Hematopoietic multipotent progenitor cell treated with erythropoietin and hydrocortisone succinate and interleukin-3 and kit ligand, for 4 days (in vitro differentiated cells): ENCODE data around the gene ANKMY1.
A peak's percentile ranks its signal among the peaks of the same experiment; 100 is the strongest.

ENCODE experiments used
- DNase-seq: peaks from one replicate; pipeline ENCODE4 v3.0.0-alpha.2; 2015

The ANKMY1 gene, protein sequence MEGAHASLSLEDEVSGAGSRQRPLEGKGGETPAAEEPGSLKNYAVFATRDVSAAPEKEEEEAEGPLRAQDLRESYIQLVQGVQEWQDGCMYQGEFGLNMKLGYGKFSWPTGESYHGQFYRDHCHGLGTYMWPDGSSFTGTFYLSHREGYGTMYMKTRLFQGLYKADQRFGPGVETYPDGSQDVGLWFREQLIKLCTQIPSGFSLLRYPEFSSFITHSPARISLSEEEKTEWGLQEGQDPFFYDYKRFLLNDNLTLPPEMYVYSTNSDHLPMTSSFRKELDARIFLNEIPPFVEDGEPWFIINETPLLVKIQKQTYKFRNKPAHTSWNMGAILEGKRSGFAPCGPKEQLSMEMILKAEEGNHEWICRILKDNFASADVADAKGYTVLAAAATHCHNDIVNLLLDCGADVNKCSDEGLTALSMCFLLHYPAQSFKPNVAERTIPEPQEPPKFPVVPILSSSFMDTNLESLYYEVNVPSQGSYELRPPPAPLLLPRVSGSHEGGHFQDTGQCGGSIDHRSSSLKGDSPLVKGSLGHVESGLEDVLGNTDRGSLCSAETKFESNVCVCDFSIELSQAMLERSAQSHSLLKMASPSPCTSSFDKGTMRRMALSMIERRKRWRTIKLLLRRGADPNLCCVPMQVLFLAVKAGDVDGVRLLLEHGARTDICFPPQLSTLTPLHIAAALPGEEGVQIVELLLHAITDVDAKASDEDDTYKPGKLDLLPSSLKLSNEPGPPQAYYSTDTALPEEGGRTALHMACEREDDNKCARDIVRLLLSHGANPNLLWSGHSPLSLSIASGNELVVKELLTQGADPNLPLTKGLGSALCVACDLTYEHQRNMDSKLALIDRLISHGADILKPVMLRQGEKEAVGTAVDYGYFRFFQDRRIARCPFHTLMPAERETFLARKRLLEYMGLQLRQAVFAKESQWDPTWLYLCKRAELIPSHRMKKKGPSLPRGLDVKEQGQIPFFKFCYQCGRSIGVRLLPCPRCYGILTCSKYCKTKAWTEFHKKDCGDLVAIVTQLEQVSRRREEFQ

DNA sequence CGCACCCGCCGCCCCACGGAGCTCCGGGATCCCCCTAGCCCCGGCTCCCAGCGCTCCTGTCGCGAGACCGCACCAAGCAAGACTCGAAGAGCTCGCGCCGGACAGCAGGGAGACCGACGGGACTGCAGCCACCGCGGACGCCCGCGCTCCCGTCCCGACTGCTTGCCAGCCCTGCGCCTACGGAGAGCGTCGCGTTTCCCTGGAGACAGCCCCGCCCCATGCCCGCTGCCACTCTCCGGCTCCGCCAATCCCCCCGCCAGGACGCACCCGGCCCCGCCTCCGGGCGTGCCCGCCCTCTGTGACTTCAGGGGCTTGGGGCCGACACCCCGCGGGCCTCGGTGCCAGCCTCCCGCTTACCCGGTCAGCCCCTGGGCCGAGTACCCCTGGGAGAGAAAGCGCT lies at the start of gene ANKMY1:
TSS of gene ANKMY1 (minus strand) at position 181 of the 400 bp plus-strand sequence. CDS start 653 bp downstream, outside the sequence.
- peak; percentile 93 for DNase-seq

DNA sequence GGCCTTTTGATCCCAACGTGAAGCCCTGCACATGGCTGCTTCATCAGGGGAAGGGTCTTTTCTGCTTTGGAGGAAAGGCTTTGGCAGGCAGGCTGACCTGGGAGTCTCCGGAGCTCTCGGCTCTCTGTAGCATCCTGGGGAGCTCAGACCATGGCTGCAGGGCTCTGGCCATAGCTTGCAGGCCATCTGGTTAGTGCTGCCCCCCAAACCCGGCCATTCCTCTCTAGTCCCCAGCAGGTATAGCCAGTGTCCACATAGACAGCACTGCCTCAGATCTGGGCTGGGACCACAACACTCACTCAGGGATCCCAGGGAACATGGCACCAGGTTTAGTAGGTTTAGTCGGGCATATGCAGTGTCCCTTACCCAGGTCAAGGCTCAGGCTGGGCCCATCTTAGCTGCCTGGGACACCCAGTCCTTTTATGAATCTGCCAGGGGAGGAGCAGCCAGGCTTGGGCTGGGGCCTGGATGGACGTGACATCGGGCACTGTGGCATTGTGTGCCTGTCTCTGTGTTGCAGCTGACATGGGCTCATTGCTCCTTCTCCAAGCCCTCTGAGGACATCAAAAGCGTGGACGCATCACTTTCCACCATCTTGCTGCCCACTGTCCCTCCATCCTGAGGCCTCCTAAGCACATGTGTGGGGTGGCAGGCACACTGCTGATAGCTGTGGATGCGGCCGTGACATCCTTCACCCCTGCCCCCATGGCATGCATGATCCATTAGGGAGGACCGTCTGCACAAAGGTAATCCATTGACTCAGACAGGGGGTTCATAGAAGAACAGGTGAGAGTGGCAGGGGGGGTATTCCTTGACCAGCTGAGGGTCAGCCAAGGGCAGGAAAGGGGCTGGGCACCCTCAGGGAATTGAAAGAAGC lies 48.3 kb upstream of the ANKMY1 start:
- no peak for DNase-seq

DNA sequence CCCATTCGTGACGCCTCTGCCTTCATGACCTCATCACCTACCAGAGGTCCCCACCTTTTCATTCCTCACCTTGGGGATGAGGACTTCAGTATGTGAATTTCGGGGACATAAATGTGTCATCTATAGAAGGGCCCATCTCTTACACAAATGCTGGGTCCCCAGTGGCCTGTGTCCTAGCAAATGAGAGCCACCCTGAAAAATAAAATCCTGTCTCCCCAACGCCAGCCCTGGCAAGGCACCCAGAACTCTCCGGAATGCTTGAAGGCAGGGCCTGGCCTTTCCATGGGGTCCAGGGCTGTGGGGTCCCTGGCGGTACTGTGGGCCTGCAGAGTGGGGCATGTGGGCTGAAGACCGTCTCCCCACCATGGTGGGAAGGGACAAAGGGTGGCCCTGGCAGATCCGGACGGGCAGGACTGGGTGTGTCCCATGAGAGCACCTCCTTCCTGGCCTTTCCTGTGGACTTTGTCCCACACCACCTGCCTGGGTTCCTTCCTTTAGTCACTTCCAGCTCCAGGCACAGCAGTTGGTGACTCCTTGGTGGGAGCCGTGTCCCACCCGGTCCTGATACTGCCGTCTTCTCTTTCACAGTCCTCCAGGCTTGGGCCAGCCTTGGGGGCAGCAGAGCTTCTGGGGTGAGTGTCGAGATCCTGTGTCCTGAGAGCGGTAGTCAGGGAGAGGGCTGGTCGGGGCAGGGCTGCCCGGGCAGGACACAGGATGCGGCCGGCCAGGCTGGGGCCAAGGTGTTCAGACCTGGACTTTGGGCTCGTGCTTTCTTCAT lies 47.3 kb upstream of the ANKMY1 start:
- DNase-seq, result no peak

DNA sequence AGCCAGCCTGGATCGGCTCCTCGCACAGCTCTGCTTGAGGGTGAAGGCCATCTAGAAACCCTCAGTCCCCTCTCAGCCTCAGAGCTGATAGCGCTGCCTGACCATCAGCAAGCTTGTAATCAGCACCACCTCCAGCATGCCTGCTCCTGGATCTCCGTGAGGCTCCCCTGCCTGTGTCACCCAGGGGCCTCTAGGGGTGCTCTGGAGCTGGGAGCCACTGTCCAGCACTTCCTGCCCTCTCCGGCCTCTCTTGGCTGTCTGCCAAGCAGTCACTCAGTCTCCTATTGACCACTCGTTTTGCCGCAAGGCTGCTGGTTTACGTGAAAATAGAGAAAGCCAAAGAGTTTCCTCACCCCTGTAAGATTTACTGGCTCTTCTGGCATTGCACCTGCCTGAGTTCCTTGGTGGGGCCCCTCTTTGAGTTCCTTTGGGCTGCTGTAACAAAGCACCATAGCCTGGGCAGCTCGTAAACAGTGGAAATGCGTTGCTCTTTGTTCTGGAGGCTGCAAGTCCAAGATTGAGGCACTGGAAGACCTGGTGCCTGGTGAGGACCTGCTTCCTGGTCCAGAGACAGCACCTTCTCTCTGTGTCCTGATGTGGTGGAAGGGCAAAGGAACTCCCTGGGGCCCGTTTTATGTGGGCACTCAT lies 46.6 kb upstream of the ANKMY1 start:
- DNase-seq, result peak; percentile 60

DNA sequence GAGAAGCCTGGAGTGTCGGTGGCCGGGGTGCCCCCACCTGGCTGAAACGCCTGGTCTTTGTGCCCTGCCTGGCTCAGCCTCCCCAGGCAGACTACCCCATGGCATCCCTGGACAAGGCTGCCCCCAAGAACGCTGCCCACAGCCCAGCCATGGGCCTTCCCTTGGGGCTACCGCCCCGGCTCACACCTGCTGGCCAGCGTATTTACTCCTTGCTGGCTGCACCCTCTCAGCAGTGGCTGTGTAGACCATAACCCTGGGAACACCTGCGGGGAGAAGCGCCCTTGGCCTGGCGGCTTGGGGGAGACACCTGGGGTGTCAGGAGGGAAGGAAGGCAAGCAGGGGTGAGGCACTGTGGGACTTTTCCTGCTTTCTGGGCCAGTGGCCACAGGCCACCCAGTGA lies 46.1 kb upstream of the ANKMY1 start:
- no peak for DNase-seq

DNA sequence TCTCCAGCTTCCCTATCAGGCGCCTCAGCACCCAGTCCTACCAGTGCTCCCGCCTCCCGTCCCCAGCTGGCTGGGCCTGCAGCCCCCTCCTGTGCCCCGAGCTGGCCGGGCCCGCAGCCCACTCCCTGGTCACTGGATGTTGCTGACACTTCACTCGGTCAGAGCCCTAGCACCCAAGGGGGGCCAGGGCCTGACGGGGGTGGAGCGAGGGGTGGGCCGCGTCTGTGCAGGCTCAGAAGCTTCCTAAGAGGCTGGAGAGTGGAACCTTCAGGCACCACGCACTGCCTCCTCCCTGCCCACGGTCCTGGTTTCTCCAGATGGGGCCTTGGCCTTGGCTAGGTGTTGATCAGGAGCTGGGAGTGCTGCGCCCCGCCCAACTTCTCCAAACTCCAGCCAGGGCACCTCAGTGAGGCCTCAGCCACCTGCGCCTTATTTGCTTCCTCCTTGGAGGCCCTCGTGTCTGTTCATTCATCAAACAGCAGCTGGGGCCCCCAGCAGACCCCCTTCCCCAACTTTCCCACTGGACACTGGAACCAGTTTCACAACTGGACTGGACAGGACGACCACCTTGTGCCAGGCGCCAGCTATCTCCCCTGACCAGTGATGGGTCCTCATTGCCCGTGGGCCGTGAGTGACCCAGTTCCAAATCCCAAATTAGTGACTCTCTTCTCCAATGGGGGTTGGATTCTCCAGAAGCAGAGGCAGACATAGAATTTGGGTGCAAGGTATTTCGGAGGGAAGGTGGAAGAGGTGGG lies 45.5 kb upstream of the ANKMY1 start:
- DNase-seq, result no peak

DNA sequence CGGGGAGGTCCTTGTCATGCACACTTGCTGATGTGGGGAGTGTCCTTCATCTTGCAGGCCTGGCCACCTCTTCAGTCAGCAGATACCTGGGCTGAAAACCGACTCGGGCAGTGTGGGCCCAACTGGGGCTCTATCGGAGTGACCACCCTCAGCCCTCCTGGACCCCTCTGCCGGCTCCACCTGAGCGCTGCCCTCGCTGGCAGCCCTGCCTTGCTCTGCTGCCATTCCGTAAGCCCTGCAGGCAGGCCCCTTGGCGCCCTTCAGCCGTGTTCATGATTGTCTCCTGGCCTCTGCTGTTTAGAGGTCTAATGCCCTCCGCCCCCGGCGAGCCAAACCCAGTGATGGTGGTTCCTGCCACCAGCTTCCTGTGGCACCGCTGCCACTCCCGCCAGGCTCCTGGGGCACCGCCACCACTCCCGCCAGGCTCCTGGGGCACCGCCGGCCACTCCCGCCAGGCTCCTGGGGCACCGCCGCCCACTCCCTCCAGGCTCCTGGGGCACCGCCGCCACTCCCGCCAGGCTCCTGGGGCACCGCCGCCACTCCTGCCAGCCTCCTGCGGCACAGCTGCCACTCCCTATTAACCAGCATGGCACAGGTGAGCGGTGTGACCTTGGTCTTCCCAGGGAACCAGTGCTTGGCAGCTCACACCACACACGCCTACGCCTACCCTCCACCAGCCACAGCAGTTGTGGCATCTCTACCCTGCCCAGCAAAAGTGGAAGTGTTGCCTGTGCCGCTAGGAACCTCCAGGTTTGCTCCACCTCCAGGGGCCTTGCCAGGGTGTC lies 44.7 kb upstream of the ANKMY1 start:
- no peak for DNase-seq

DNA sequence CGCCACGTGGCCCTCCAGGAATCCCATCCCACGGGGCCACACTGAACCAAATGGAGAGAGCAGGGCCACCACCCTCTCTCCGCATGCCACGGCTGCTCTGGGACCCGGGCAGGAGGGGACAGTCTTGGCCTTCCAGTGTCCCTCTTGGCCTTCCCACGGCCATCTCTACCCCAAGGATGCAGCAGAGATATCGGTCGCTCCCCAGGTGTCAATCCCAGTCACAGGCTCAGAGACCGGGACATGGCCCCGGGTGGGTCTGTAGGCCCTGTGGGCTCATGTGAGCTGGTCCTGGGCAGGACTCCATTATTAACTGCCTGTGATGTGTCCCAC lies 44.0 kb upstream of the ANKMY1 start:
- DNase-seq, result no peak

DNA sequence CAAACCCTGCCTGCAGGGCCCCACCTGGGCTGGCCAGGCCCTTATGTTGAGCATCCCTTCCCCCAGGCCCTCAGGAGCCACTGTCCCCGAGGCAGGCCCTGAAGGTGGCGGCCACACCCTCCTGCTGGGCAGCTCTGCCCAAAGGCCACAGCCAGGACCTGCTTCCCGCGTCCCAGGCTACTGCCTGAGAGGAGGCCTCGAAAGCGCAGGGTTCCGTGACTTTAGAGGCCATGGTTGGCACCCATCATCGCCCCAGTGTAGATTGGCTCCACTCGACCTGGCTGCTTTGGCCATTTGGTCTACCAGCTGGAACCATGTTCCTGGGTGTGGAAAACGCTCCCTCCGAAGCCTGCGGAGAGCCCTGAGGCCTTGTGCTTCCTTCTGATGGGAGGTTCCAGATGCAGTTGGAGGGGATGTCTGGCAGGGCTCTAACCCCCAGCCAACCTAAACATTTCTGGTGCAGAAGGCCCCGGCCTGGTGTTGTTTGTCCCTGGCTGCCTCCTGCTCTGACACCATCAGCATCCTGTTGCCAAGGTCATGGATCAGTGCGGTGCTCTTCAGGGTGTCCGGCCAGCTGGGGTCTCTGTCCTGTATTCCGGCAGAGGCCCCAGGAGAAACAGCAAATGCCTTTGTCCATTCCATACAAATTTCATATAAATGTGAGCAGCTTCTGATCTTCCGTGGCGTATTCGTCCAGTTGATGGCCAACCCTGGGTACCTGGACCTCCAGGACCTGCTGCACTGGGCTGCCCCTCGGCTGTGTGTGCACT lies 43.5 kb upstream of the ANKMY1 start:
- DNase-seq, result no peak

DNA sequence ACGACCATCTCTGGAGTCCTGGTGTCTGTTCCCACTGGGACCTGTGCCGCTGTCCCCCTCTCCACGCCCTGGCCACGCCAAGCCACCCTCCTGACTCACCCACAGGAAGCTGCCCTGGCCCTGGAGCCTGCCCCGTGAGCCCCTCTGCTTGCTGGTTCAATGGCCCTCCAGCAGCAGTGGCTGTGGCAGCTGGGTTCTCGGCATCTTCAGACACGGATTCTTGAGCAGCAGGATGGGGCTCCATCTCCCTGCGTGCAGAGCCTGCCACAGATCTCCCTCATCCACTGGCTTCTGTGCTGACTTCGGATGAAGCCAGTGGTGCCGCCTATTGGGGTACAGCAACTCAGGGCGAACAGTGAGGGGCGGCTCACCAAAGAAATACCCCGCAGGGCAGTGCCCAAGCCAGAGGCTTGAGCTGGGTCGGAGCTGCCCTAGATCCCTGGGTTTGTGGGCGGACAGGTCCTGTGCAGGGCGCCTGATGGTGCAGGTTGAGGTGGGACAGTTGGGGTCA lies 42.7 kb upstream of the ANKMY1 start:
- no peak for DNase-seq

DNA sequence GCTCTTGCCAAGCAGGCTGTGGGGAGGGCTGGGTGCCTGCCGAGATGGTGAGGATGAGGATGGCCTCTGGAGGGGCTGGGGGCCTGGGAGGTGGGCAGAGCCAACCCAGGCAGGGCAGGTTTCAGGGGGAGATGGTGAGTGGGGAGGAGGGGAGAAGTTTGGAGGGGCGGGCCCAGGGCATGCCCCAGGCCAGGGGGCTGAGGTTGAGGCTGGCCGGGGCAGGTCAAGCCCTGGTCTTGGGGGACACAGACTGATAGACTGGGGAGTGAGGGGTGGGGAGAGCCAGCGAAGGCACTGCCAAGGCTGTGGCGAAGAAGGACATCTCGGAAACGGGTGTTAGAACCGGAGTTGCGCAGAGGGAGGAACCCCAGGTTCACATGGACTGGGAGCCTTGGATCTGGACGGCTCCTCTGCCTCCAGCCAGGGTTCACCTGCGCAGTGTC lies 41.4 kb upstream of the ANKMY1 start:
- no peak for DNase-seq

DNA sequence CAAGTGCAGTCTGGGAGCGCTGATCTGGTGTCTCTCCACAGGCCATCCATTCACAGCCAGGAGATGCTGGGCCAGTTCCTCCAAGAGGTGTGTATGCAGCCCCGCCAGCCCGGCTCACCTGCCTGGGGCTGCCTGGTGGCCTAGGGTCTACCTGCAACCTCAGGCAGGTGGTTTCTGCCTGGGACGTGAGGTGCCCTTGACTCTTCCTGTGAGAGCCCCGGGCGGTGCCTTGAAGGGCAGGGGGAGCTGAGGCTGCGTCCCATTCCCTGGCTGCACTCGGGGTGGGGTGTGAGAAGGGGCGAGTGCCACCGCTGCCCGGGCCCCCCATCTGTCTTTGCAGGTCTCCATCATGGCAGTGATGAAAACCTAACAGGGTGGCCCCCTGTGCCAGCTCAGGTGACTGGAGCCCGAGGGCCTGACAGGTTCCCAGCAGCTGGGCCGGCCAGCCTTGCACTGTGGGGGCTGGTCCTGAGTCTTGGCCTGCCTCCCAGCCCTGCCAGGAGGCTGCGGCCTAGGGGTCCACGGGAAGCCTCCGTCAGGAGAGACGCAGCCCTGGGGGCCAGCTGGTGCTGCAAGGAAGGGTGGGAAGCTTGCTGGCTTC lies 40.6 kb upstream of the ANKMY1 start:
- DNase-seq, result no peak

DNA sequence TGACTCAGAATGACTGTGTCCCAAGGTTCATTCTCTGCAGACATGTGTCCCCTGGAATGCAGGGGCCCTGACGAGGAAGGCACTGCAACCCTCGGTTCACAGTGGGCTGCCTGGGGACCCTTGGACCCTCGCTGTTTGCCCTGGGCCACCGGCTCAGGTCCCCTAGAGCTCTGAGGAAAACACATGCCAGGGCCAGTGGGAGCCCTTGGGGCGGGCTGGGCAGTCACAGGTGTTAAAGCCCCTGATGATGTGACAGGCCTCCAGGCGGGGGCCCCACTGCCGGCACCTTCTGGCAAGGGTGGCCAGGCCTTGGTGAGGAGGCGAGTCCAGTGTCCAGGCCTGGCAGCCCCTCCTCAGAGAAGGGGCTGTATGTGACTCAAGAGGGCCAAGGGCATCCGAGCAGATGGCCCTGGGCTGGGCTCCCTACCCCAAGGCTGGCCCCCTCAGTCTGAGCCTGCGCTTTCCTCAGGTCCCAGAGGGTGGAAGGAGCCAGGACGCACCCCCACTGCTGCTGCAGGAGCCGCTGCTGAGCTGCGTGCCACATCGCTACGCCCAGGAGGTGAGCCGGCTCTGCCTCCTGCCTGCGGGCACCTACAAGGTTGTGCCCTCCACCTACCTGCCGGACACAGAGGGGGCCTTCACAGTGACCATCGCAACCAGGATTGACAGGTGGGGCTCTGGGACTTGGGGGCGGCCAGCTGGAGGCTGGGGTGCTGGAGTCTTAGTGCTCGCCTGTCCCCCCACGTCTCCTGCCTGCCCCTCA lies 39.8 kb upstream of the ANKMY1 start:
- DNase-seq, result no peak

DNA sequence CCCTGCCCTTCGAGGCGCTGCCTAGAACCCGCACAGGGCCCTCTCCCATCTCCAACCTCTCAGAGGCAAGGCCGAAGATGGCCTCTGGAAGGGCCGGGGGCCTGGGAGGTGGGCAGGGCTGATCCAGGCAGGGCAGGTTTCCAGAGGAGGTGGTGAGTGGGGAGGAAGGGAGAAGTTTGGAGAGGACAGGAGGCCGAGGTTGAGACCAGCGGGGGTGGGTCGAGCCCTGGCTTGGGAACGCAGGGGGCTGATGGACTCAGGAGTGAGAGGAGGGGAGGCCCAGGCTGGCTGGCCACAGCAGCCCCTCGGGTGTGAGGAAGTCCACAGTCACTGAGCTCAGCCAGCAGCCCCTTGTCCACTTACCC lies 39.2 kb upstream of the ANKMY1 start:
- DNase-seq, result no peak

DNA sequence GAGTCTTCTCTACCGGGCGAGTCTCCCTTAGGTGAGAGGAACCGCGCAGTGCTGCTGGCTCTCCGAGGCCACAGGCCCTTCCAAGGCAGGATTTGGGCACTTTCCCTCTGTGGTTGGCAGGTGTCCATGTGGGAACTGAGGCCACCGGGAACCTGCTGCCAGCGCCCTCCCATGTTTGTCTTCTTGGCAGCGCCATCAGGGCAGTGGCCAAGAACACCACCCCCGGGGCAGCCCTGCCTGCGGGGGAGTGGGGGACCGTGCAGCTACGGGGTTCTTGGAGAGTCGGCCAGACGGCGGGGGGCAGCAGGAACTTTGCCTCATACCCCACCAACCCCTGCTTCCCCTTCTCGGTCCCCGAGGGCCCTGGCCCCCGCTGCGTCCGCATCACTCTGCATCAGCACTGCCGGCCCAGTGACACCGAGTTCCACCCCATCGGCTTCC lies 38.7 kb upstream of the ANKMY1 start:
- no peak for DNase-seq

DNA sequence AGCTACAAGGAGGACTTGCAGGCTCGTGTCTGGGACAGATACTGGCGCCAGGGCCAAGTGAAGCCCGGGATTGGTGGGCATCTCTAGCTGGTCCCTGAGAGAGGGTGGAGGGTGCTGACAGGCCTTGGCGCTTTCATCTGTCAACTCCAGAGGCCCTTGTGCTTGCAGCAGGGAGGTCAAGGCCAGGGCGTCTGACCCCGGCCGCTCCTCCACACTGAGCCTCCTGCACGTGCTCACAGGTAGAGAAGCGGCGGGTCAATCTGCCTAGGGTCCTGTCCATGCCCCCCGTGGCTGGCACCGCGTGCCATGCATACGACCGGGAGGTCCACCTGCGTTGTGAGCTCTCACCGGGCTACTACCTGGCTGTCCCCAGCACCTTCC lies 38.3 kb upstream of the ANKMY1 start:
- no peak for DNase-seq

DNA sequence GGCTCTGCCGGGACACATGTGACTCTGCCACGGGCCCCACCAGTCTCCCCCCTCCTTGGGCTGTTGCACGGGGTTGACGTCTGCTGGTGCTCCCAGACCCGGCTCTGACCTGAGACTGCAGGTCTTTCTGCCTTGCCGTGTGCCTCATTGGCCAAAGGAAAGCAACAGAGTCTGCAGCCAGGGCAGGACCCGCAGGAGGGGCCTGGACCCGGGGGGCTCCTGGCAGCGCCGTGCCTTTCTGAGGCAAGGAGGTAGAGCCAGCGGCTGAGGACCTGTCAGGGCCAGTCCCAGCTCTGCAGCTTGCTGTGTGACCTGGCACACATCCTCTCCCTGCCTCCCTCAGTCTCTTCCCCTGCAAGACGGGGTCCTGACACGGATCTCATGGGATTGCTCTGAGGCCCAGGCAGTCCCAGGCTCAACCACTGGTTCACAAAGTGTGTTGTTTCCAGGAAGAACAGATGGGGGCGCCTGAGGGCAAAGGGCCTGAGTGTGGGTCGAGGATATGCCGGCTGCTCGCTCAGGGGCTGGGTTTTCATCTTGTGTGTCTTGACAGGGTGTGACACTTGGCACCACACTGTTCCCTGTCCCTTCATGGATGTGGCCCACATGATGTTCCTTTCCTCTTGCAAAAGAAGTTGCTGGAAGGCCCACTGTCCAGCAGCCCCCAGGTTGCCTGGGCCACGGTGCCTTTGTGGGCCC lies 37.7 kb upstream of the ANKMY1 start:
- DNase-seq, result peak; percentile 80
